Stimulated activated memory B cell treated with anti-CD40 and anti-IgM and Interleukin-4, amounts not matched to agents 10 μg/mL and 1 μg/mL and 100 μg/mL, for 72 hours (primary cell): ENCODE measurements around the gene FNDC11.
"Not testable (repeated sequence)": the region's sequence is repeated elsewhere in the genome, so short reads cannot be mapped to it uniquely, and the experiment has no call there.

ENCODE experiments used
- ATAC-seq: fragments of 150-1000 bp; cut with Tn5 transposase; 2 replicates; pipeline ENCODE4 v1.10.0; 2021
- H3K27ac Mint-ChIP-seq: one replicate; pipeline ENCODE4 v1.8.0; 2022; ENCODE audit warnings: mild to moderate bottlenecking, mixed read lengths
- H3K27me3 Mint-ChIP-seq: one replicate; pipeline ENCODE4 v1.8.0; 2022; ENCODE audit warnings: mixed read lengths
- H3K36me3 Mint-ChIP-seq: one replicate; pipeline ENCODE4 v1.8.0; 2022; ENCODE audit warnings: mixed read lengths
- H3K4me1 Mint-ChIP-seq: one replicate; pipeline ENCODE4 v1.8.0; 2022; ENCODE audit warnings: mixed read lengths
- H3K4me3 Mint-ChIP-seq: one replicate; pipeline ENCODE4 v1.8.0; 2022; ENCODE audit warnings: mild to moderate bottlenecking, moderate library complexity, mixed read lengths
- H3K9me3 Mint-ChIP-seq: one replicate; pipeline ENCODE4 v1.8.0; 2022; ENCODE audit warnings: mixed read lengths

The FNDC11 gene

DNA sequence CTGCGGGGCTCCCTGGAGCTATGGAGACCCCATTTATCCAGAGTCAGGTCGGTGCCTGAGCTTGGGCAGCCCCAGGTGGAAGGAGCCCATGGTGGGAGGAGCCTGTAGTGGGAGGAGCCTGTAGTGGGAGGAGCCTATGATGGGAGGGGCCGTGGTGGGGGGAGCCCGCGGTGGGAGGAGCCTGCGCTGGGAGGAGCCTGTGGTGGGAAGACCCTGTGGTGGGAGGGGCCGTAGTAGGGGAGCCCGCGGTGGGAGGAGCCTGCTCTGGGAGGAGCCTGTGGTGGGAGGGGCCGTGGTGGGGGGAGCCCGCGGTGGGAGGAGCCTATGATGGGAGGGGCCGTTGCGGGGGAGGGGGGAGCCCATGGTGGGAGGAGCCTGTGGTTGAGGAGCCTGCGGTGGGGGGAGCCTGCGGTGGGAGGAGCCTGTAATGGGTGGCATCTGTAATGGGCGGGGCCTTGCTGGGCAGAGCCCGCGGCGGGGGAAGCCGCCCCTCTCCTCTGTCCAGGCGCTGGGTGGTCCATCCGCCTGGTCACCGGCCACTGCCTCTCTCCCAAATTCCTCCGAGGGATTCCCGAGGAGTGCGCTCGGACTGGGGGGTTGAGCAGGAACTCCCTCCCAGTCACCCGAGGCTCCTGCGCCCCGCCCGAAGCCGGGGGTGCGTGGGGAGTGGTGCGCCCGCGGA lies 567 bp upstream of the FNDC11 start:
- H3K9me3 Mint-ChIP-seq, result no peaks in the 10 kb centered on the region
- peak overlapping the region; percentile 76 for H3K27ac Mint-ChIP-seq
- peaks cover 57% of the 10 kb centered on the region for H3K4me1 Mint-ChIP-seq
- ATAC-seq, result peak; percentile 65
- peak overlapping the region; percentile 77 for H3K4me3 Mint-ChIP-seq
- peaks cover 24% of the 10 kb centered on the region for H3K27me3 Mint-ChIP-seq
- H3K36me3 Mint-ChIP-seq, result no peaks in the 10 kb centered on the region

DNA sequence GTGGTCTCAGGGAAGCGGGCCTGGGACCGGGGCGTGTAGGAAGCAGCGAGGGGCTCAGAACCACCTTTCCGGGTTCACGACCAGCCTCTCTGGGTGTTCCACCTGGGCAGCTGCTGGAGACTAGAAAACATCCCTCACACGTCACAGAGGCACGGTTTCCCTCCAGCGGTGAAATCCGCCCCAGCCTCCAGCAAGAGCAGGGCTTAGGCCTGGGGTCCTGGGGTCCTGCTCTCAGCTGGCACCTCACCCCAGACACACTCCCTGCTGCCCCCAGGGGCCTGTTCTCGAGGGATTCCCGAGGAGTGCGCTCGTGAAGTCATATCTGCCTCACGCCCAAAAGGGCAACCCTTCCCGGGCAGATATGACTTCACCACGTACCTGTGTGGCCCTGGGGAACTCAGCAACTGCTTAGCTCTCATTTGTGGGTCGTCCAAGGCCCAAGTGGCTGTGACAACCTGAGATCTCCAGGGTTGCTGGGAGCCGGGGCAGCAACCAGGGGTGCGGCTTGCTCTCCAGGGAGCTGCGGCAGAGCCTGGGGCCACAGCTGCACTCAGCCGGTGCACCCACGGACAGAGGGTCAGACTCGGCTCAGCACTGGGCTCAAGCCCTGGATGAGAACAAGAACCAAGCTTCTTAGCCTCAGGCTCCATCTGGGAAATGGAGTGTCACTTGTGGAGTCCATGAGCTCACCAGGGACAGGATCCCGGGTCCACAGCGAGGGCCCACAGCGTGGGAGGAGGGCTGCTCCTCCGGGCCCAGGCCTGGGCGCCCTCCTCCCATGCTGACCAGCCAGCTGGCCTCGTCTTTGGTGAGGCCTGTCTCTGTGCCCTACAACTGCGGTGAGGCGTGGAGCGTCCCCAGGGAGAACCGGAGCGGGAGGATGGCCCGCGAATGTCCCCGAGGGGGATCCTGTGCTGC lies 661 bp downstream of the FNDC11 start:
- H3K4me3 Mint-ChIP-seq, result peak overlapping the region; percentile 77
- peaks cover 16% of the 10 kb centered on the region for H3K27me3 Mint-ChIP-seq
- ATAC-seq, result peak; percentile 69
- peaks cover 44% of the 10 kb centered on the region for H3K4me1 Mint-ChIP-seq
- H3K9me3 Mint-ChIP-seq, result peaks cover 3% of the 10 kb centered on the region
- H3K27ac Mint-ChIP-seq, result peak overlapping the region; percentile 76
- H3K36me3 Mint-ChIP-seq, result peaks cover 10% of the 10 kb centered on the region

DNA sequence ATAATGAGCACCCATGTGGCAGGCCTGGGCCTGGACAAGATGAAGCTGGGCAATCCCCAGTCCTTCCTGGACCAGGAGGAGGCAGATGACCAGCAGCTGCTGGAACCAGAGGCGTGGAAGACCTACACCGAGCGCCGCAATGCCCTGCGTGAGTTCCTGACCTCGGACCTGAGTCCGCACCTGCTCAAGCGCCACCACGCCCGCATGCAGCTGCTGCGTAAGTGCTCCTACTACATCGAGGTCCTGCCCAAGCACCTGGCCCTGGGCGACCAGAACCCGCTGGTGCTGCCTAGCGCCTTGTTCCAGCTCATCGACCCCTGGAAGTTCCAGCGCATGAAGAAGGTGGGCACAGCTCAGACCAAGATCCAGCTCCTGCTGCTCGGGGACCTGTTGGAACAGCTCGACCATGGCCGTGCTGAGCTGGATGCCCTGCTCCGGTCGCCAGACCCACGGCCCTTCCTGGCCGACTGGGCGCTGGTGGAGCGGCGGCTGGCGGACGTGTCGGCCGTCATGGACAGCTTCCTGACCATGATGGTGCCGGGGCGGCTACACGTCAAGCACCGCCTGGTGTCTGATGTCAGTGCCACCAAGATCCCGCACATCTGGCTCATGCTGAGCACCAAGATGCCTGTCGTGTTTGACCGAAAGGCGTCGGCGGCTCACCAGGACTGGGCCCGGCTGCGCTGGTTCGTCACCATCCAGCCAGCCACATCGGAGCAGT lies 1.9 kb downstream of the FNDC11 start:
- Mint-ChIP-seq H3K4me1 (peaks cover 36% of the 10 kb centered on the region), H3K9me3 (peaks cover 3% of the 10 kb centered on the region), H3K36me3 (peaks cover 18% of the 10 kb centered on the region), H3K27ac (no peak overlapping the region), H3K4me3 (no peak overlapping the region), H3K27me3 (peaks cover 4% of the 10 kb centered on the region)
- no peak for ATAC-seq

- Mint-ChIP-seq H3K27ac (no peak overlapping the region), H3K4me3 (no peak overlapping the region), H3K27me3 (no peaks in the 10 kb centered on the region), H3K36me3 (peaks cover 23% of the 10 kb centered on the region), H3K4me1 (peaks cover 29% of the 10 kb centered on the region), H3K9me3 (peaks cover 3% of the 10 kb centered on the region)
- no peak for ATAC-seq
Observed at GRCh38 chr20:63556873-63557478, 3.0 kb downstream of the FNDC11 start.

DNA sequence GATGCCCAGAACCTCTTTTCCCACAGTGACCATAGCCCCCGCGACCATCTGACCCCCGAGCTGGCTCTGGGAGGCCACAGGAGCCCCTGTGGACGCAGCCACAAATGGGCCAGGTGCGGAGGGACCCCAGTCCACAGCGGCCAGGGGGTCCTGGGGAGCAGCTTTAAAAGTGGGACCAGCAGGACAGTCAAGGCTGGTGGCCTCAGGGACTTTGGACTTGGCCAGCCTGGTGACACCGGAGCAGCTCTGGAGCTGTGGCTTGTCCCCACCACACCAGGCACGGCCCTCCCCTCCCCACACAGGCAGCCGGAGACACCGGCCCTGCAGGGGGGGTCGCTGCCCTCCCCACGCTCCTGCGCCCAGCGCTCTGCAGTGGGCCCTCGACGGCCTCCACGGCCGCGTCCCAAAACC lies 3.5 kb downstream of the FNDC11 start:
- Mint-ChIP-seq H3K36me3 (peaks cover 23% of the 10 kb centered on the region), H3K9me3 (peaks cover 3% of the 10 kb centered on the region), H3K4me3 (no peak overlapping the region), H3K4me1 (peaks cover 24% of the 10 kb centered on the region), H3K27ac (no peak overlapping the region), H3K27me3 (no peaks in the 10 kb centered on the region)
- ATAC-seq, result no peak

- no peak for ATAC-seq
- peaks cover 3% of the 10 kb centered on the region for H3K9me3 Mint-ChIP-seq
Observed at GRCh38 chr20:63558804-63559484, 5.0 kb downstream of the FNDC11 start.

DNA sequence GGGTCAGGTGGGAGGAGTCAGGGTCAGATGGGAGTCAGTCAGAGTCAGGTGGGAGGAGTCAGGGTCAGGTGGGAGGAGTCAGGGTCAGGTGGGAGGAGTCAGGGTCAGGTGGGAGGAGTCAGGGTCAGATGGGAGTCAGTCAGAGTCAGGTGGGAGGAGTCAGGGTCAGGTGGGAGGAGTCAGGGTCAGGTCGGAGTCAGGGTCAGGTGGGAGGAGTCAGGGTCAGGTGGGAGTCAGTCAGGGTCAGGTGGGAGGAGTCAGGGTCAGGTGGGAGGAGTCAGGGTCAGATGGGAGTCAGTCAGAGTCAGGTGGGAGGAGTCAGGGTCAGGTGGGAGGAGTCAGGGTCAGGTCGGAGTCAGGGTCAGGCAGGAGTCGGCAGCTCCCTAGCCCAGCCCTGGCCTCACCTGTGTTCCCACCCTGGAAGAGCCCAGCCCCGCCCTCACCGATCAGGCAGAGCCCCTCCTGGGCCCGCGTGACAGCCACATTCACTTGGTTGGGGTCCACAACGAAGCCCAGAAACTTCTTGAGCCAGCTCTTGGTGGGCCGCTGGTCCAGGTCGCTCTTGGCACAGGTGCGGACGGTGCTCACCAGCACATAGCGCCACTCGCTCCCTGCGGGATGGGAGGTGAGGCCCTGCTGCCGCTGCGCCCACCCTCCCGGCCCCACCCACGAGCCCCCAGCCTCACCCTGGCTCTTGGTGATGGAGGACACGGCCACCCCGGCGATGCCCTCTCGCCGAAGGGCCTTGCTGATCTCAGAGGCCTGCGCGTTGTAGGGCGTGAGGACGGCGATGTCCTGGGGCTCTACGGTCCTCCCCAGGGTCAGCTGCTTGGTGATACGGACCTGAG lies 5.8 kb downstream of the FNDC11 start:
- not testable (repeated sequence) for ATAC-seq, H3K4me3 Mint-ChIP-seq, H3K27me3 Mint-ChIP-seq, H3K9me3 Mint-ChIP-seq, H3K4me1 Mint-ChIP-seq
- peaks cover 23% of the 10 kb centered on the region for H3K36me3 Mint-ChIP-seq
- peak overlapping the region; percentile 48 for H3K27ac Mint-ChIP-seq

More at GRCh38 chr20:63558804-63559484, 5.0 kb downstream of the FNDC11 start:
- Mint-ChIP-seq H3K27me3 (no peaks in the 10 kb centered on the region), H3K4me1 (peaks cover 15% of the 10 kb centered on the region), H3K4me3 (no peak overlapping the region), H3K27ac (peak overlapping the region; percentile 48), H3K36me3 (peaks cover 23% of the 10 kb centered on the region)

- Mint-ChIP-seq H3K27ac (no peak overlapping the region), H3K36me3 (peaks cover 25% of the 10 kb centered on the region), H3K4me1 (peaks cover 2% of the 10 kb centered on the region), H3K27me3 (no peaks in the 10 kb centered on the region), H3K4me3 (no peak overlapping the region), H3K9me3 (peaks cover 3% of the 10 kb centered on the region)
- ATAC-seq, result no peak
Observed at GRCh38 chr20:63560333-63560805, 6.4 kb downstream of the FNDC11 start.

DNA sequence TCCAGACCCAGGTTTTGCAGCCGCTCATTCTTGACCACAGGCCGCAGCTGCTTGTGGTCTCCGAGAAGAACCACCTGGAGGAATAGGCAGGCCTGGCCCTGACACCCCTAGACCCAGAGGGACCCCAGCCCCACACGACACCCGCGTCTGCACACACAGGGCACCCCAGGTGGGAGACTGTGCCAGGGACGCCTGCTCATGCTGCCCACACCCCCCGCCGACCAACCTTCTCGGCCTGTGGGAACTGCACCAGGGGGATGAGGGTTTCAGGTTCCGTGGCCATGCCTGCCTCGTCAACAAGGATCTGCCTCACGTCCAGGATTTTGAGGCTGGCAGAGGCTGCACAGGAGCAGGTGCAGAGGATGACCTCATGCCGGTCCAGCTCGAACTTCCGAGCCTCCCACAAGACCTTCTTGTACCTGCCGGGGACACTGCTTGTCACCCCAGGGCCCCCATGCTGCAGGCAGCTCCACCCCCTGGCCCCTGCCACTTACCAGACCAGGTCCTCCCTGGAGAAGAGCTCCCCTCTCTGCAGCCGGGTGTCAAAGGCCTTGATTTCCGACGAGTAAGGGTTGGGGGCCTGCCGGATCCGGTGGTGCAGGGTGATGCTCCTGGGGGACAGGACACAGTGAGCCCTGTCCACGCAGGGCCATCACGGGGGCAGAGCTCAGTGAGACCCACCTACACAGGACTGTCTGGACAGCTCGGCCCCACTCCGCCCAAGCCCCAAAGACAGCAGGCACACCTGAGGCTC lies 7.1 kb downstream of the FNDC11 start:
- Mint-ChIP-seq H3K27ac (no peak overlapping the region), H3K9me3 (peaks cover 3% of the 10 kb centered on the region), H3K36me3 (peaks cover 30% of the 10 kb centered on the region), H3K27me3 (no peaks in the 10 kb centered on the region), H3K4me3 (no peak overlapping the region), H3K4me1 (no peaks in the 10 kb centered on the region)
- no peak for ATAC-seq

GRCh38 chr20:63561624-63562396 lies 7.9 kb downstream of the FNDC11 start:
- Mint-ChIP-seq H3K4me3 (no peak overlapping the region), H3K27me3 (no peaks in the 10 kb centered on the region), H3K27ac (no peak overlapping the region), H3K4me1 (peaks cover under 1% of the 10 kb centered on the region), H3K36me3 (peaks cover 30% of the 10 kb centered on the region), H3K9me3 (peaks cover 3% of the 10 kb centered on the region)
- ATAC-seq, result no peak

GRCh38 chr20:63562461-63563224 lies 8.7 kb downstream of the FNDC11 start:
- no peak overlapping the region for H3K27ac Mint-ChIP-seq
- H3K36me3 Mint-ChIP-seq, result peaks cover 30% of the 10 kb centered on the region
- no peaks in the 10 kb centered on the region for H3K27me3 Mint-ChIP-seq
- ATAC-seq, result peak; percentile 17
- no peak overlapping the region for H3K4me3 Mint-ChIP-seq
- peaks cover 3% of the 10 kb centered on the region for H3K9me3 Mint-ChIP-seq
- H3K4me1 Mint-ChIP-seq, result peaks cover 9% of the 10 kb centered on the region
